ENCODE results near the gene TMED7.

DNA sequence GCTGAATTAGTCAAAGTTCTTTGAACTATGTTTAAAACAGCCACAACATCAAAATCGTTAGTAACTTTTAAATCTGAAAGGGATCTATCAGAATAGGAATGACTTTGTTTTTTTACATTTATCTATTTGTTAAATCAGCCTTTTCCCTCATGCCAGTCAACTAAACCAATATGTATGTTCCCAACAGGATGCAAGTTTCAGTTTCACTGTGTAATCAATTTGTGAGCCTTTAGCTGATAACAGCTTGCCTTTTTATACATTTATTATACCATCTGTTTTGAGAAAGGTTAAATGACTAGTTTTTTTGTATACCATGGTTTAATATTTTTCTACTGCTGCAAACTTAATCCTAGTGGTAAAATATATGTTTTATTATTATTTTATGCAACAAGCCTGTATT, 8.9 kb downstream of the TMED7 start:
- TF ChIP-seq, protein P1, sequence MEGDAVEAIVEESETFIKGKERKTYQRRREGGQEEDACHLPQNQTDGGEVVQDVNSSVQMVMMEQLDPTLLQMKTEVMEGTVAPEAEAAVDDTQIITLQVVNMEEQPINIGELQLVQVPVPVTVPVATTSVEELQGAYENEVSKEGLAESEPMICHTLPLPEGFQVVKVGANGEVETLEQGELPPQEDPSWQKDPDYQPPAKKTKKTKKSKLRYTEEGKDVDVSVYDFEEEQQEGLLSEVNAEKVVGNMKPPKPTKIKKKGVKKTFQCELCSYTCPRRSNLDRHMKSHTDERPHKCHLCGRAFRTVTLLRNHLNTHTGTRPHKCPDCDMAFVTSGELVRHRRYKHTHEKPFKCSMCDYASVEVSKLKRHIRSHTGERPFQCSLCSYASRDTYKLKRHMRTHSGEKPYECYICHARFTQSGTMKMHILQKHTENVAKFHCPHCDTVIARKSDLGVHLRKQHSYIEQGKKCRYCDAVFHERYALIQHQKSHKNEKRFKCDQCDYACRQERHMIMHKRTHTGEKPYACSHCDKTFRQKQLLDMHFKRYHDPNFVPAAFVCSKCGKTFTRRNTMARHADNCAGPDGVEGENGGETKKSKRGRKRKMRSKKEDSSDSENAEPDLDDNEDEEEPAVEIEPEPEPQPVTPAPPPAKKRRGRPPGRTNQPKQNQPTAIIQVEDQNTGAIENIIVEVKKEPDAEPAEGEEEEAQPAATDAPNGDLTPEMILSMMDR (IDR thresholded peaks at IDR 0.05) = no peak
- no peak for TF ChIP-seq POLR2A (IDR thresholded peaks at IDR 0.05)

Measured in lower leg skin (tissue), 3 donors.